C4-2B (cell line): Measurements from ENCODE around the gene FCAR.
"Not testable (repeated sequence)": the region's sequence is repeated elsewhere in the genome, so short reads cannot be mapped to it uniquely, and the experiment has no call there.

Experiments
- H3K27ac ChIP-seq: fragments of 450-650 bp; 2 replicates; pipeline ENCODE4 v1.5.1; 2017
- CTCF ChIP-seq: fragments of 450-650 bp; conservative IDR thresholded peaks from 2 replicates; pipeline ENCODE4 v1.5.1; 2017; ENCODE audit warnings: mild to moderate bottlenecking
- ZFX ChIP-seq: fragments of 450-650 bp; IDR thresholded peaks from 2 replicates; pipeline ENCODE4 v1.6.1; 2017

Gene FCAR

GRCh38 chr19:54889566-54889965, 15.5 kb downstream of the FCAR start:
- no peak for TF ChIP-seq ZFX
- no peak for TF ChIP-seq CTCF

GRCh38 chr19:54893406-54893805, 19.4 kb downstream of the FCAR start:
- no peak for TF ChIP-seq CTCF
- no peak for TF ChIP-seq ZFX
- no peak overlapping the region for H3K27ac ChIP-seq

More at GRCh38 chr19:54889566-54889965, 15.5 kb downstream of the FCAR start:
- no peak overlapping the region for H3K27ac ChIP-seq

- not testable (repeated sequence) for H3K27ac ChIP-seq
Measured at GRCh38 chr19:54894106-54894505, 20.1 kb downstream of the FCAR start.

- no peak overlapping the region for H3K27ac ChIP-seq
- TF ChIP-seq ZFX = no peak
- TF ChIP-seq CTCF = no peak
Measured at GRCh38 chr19:54896036-54896435, 22.0 kb downstream of the FCAR start.

GRCh38 chr19:54898685-54899084, 24.6 kb downstream of the FCAR start:
- H3K27ac ChIP-seq = not testable (repeated sequence)

GRCh38 chr19:54899646-54900045, 25.6 kb downstream of the FCAR start:
- H3K27ac ChIP-seq = not testable (repeated sequence)

GRCh38 chr19:54901153-54901552, 27.1 kb downstream of the FCAR start:
- not testable (repeated sequence) for H3K27ac ChIP-seq

GRCh38 chr19:54902061-54902460, 28.0 kb downstream of the FCAR start:
- no peak overlapping the region for H3K27ac ChIP-seq
- TF ChIP-seq CTCF = no peak
- TF ChIP-seq ZFX = no peak

GRCh38 chr19:54903303-54903702, 29.3 kb downstream of the FCAR start:
- H3K27ac ChIP-seq = no peak overlapping the region
- TF ChIP-seq ZFX (no peak), CTCF (no peak)

GRCh38 chr19:54904261-54904660, 30.2 kb downstream of the FCAR start:
- H3K27ac ChIP-seq = not testable (repeated sequence)

GRCh38 chr19:54905421-54905802, 31.4 kb downstream of the FCAR start:
- no peak overlapping the region for H3K27ac ChIP-seq
- no peak for TF ChIP-seq CTCF
- TF ChIP-seq ZFX = no peak
